Liver (tissue), 3 donors: ENCODE results near the gene LRIT2.

ENCODE experiments used
- GABPA ChIP-seq, 2 donors: IDR thresholded peaks in 1 of 2; conservative IDR thresholded peaks in 1 of 2; 2 replicates each; pipeline ENCODE4 v1.6.1; 2016; ENCODE audit warnings: antibody characterized with exemption in 2 of 2, mild to moderate bottlenecking in 1 of 2, moderate library complexity in 1 of 2
- TF ChIP-seq, protein P1 (sequence below): fragments of 150-350 bp; IDR thresholded peaks from 2 replicates; pipeline ENCODE4 v1.5.1; 2017; ENCODE audit warnings: improper control_type of control experiment, low read depth, low read length; ENCODE audit not compliant: missing input control
- TF ChIP-seq, protein P2 (sequence below): IDR thresholded peaks from 2 replicates; pipeline ENCODE4 v1.6.1; 2016; ENCODE audit warnings: antibody characterized with exemption
- TF ChIP-seq, protein P3 (sequence below): IDR thresholded peaks from 2 replicates; pipeline ENCODE4 v1.6.1; 2016; ENCODE audit warnings: antibody characterized with exemption
- donor health status: healthy.
- donor health status: healthy.

DNA sequence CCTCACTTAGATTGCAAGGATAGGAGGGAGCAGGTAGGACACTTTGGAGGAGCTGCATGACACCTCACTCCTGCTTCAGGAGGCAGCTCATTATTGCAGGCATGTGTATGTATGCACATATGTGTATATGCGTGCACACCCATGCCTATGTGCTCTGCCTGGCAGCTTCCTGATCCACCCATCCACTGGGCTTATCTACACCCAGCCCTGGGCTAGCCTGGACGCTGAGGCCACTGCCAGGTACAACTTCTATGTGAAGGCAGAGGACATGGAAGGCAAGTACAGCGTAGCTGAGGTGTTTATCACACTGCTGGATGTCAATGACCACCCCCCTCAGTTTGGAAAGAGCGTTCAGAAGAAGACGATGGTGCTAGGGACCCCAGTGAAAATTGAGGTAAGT lies 13.3 kb downstream of the LRIT2 start:
- TF ChIP-seq, protein P1, sequence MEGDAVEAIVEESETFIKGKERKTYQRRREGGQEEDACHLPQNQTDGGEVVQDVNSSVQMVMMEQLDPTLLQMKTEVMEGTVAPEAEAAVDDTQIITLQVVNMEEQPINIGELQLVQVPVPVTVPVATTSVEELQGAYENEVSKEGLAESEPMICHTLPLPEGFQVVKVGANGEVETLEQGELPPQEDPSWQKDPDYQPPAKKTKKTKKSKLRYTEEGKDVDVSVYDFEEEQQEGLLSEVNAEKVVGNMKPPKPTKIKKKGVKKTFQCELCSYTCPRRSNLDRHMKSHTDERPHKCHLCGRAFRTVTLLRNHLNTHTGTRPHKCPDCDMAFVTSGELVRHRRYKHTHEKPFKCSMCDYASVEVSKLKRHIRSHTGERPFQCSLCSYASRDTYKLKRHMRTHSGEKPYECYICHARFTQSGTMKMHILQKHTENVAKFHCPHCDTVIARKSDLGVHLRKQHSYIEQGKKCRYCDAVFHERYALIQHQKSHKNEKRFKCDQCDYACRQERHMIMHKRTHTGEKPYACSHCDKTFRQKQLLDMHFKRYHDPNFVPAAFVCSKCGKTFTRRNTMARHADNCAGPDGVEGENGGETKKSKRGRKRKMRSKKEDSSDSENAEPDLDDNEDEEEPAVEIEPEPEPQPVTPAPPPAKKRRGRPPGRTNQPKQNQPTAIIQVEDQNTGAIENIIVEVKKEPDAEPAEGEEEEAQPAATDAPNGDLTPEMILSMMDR, result no peak
- TF ChIP-seq, protein P2, sequence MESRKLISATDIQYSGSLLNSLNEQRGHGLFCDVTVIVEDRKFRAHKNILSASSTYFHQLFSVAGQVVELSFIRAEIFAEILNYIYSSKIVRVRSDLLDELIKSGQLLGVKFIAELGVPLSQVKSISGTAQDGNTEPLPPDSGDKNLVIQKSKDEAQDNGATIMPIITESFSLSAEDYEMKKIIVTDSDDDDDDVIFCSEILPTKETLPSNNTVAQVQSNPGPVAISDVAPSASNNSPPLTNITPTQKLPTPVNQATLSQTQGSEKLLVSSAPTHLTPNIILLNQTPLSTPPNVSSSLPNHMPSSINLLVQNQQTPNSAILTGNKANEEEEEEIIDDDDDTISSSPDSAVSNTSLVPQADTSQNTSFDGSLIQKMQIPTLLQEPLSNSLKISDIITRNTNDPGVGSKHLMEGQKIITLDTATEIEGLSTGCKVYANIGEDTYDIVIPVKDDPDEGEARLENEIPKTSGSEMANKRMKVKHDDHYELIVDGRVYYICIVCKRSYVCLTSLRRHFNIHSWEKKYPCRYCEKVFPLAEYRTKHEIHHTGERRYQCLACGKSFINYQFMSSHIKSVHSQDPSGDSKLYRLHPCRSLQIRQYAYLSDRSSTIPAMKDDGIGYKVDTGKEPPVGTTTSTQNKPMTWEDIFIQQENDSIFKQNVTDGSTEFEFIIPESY, result no peak
- TF ChIP-seq GABPA (IDR thresholded peaks at IDR 0.05 in 1 of 2, conservative IDR thresholded peaks at IDR 0.05 in 1 of 2), result no peak
- TF ChIP-seq, protein P3, sequence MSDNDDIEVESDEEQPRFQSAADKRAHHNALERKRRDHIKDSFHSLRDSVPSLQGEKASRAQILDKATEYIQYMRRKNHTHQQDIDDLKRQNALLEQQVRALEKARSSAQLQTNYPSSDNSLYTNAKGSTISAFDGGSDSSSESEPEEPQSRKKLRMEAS, result no peak
